Esophagus squamous epithelium (tissue), 5 donors: ENCODE results near the gene SNX24. TPM values are rescaled to one million over a fixed set of nuclear protein-coding genes. Genes with fewer than 3 reads are reported as not detected.

ENCODE experiments used
- DNase-seq: peaks from one replicate; lab custom pipeline; 2025; lab: John Stamatoyannopoulos, UW
- H3K27ac ChIP-seq, 4 donors: fragments of 200-600 bp; sonication (generic); one replicate each; pipeline ENCODE4 v1.5.1; 2016 to 2019; ENCODE audit warnings: mild to moderate bottlenecking in 1 of 4
- H3K27me3 ChIP-seq, 4 donors: fragments of 200-600 bp; sonication (generic); 1 replicate in 3 of 4; 2 replicates in 1 of 4; pipeline versions ENCODE4 v1.5.1 to v1.6.0; 2017 to 2021; ENCODE audit warnings: antibody characterized with exemption in 1 of 4
- H3K36me3 ChIP-seq, 3 donors: fragments of 200-600 bp; sonication (generic); one replicate each; pipeline ENCODE4 v1.5.1; 2016 to 2019
- H3K4me1 ChIP-seq, 3 donors: fragments of 200-600 bp; sonication (generic); one replicate each; pipeline ENCODE4 v1.5.1; 2017 to 2019
- H3K4me3 ChIP-seq, 4 donors: fragments of 200-600 bp; sonication (generic); 1 replicate in 3 of 4; 2 replicates in 1 of 4; pipeline ENCODE4 v1.5.1; 2016 to 2019; ENCODE audit warnings: mild to moderate bottlenecking in 2 of 4, moderate library complexity in 1 of 4
- H3K9me3 ChIP-seq, 3 donors: fragments of 200-600 bp; sonication (generic); one replicate each; pipeline ENCODE4 v1.5.1; 2016 to 2019
- CTCF ChIP-seq, 6 experiments: fragments of 450-650 bp in 4 of 6; fragments of 200-600 bp in 2 of 6; sonication (generic) in 2 of 6; IDR thresholded peaks; one replicate each; pipeline ENCODE4 v1.5.1; 2016 to 2019; ENCODE audit warnings: antibody characterized with exemption in 6 of 6, mild to moderate bottlenecking in 4 of 6, moderate library complexity in 4 of 6
- POLR2A ChIP-seq, 4 donors: fragments of 450-650 bp; IDR thresholded peaks; one replicate each; pipeline ENCODE4 v1.6.1; 2017; ENCODE audit warnings: antibody characterized with exemption in 4 of 4, mild to moderate bottlenecking in 4 of 4, moderate library complexity in 3 of 4
- WGBS, 2 donors: methylation state at CpG; one replicate each; pipeline ENCODE4 v1.1.5; 2018; 5-methylcytosine and 5-hydroxymethylcytosine counted together
- intact Hi-C: fragments of 100-400 bp; cut with DNase I; formaldehyde crosslinking; loops from one replicate; pipeline ENCODE4 v1.15.0; 2022
- total RNA-seq, 4 donors: library from RNA; depleted of rRNA; stranded (reverse); fragments of >200 nt; gene quantifications; one replicate each; pipeline ENCODE4 v1.1.0, GENCODE V29; 2016
- donor health status: DM: yes; HTN: yes; CAD: no.

SNX24 gene
- total RNA-seq, 4 donors from 2014 or later = 24.4 to 35.3 (median 28.6) TPM

GRCh38 chr5:123000731-123001130 is 155.3 kb downstream of the SNX24 start:
- Histone ChIP-seq H3K36me3 (peaks cover 0 to 58% (median 0%) of the 10 kb centered on the region in 3 donors), H3K27ac (no peak overlapping the region), H3K9me3 (no peaks in the 10 kb centered on the region), H3K27me3 (no peaks in the 10 kb centered on the region), H3K4me3 (no peak overlapping the region), H3K4me1 (no peaks in the 10 kb centered on the region)
- 63 to 72% methylated on average over 1 of the region's 1 CpG for WGBS, 2 donors
- no peak for DNase-seq
- intact Hi-C loops = no loop called here
- no peak for TF ChIP-seq POLR2A (IDR thresholded peaks at IDR 0.05)

- no peaks in the 10 kb centered on the region for H3K4me1 ChIP-seq
- intact Hi-C loops = no loop called here
- no peak overlapping the region for H3K27ac ChIP-seq
- peaks cover 0 to 64% (median 0%) of the 10 kb centered on the region in 3 donors for H3K36me3 ChIP-seq
- no peaks in the 10 kb centered on the region for H3K27me3 ChIP-seq
- 79 to 93% methylated on average over 7 of the region's 7 CpGs for WGBS, 2 donors
- no peak for TF ChIP-seq CTCF (IDR thresholded peaks at IDR 0.05)
- no peak for TF ChIP-seq POLR2A (IDR thresholded peaks at IDR 0.05)
- H3K4me3 ChIP-seq = no peak overlapping the region
- DNase-seq = no peak
- no peaks in the 10 kb centered on the region for H3K9me3 ChIP-seq
These were observed 156.4 kb downstream of the SNX24 start for GRCh38 chr5:123001808-123002207.

- no peak for DNase-seq
- TF ChIP-seq CTCF (IDR thresholded peaks at IDR 0.05) (no peak), POLR2A (IDR thresholded peaks at IDR 0.05) (no peak)
- intact Hi-C loops = no loop called here
- 92% methylated on average over 6 of the region's 6 CpGs for WGBS, 2 donors
- H3K36me3 ChIP-seq = peaks cover 0 to 70% (median 0%) of the 10 kb centered on the region in 3 donors
- no peaks in the 10 kb centered on the region for H3K27me3 ChIP-seq
- H3K4me1 ChIP-seq = no peaks in the 10 kb centered on the region
- H3K4me3 ChIP-seq = no peak overlapping the region
- H3K9me3 ChIP-seq = no peaks in the 10 kb centered on the region
- no peak overlapping the region for H3K27ac ChIP-seq
These were observed 161.8 kb downstream of the SNX24 start for GRCh38 chr5:123007182-123007581.

- Histone ChIP-seq H3K36me3 (peaks cover 0 to 65% (median 0%) of the 10 kb centered on the region in 3 donors), H3K27me3 (no peaks in the 10 kb centered on the region), H3K9me3 (no peaks in the 10 kb centered on the region), H3K4me1 (no peaks in the 10 kb centered on the region), H3K4me3 (no peak overlapping the region), H3K27ac (no peak overlapping the region)
- TF ChIP-seq CTCF (IDR thresholded peaks at IDR 0.05) (no peak), POLR2A (IDR thresholded peaks at IDR 0.05) (no peak)
- intact Hi-C loops = no loop called here
- DNase-seq = no peak
- WGBS, 2 donors = 95 to 96% methylated on average over 6 of the region's 6 CpGs
These were observed 162.3 kb downstream of the SNX24 start for GRCh38 chr5:123007754-123008153.

DNA sequence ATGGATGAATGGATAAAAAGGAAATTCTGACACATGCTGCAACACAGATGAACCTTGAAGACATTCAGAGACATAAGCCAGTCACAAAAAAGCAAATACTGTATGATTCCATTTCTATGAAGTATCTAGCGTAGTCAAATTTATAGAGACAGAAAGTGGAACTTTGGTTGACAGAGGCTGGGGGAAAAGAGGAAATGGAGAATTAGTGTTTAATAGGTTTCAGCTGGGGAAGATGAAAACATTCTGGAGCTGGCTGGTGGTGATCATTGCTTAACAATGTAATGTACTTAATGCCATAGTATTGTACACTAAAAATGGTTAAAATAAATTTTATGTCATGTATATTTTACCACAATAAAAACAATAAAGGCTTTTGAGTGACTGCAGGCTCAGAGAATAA is 166.9 kb downstream of the SNX24 start:
- intact Hi-C loops = no loop called here
- TF ChIP-seq POLR2A (IDR thresholded peaks at IDR 0.05) = no peak
- TF ChIP-seq CTCF (IDR thresholded peaks at IDR 0.05) = no peak
- H3K4me3 ChIP-seq = no peak overlapping the region
- H3K27me3 ChIP-seq = no peaks in the 10 kb centered on the region
- no peaks in the 10 kb centered on the region for H3K4me1 ChIP-seq
- H3K27ac ChIP-seq = no peak overlapping the region
- WGBS, 2 donors = 73 to 93% methylated on average over 1 of the region's 1 CpG
- no peak for DNase-seq
- peaks cover 0 to 23% (median 0%) of the 10 kb centered on the region in 3 donors for H3K36me3 ChIP-seq
- no peaks in the 10 kb centered on the region for H3K9me3 ChIP-seq

DNA sequence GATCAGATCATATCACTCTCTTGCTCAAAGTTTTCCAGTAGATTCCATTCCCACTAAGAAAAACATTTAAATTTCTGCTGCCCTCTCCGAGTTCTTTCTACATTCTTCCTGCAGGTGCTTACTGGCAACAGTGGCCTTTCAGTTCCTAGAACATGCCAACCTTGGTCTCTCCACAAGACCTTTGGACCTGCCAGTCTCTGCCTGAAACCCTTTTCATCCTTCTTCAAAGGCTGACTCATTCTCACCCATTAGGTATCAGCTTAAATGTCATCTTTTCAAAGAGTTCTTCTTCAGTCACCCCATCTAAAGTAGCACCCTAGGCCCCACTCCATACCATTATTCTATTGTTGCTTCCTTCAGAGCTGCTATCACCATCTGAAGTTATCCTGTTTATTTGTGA is 169.3 kb downstream of the SNX24 start:
- Histone ChIP-seq H3K27me3 (no peaks in the 10 kb centered on the region), H3K4me3 (no peak overlapping the region), H3K9me3 (no peaks in the 10 kb centered on the region), H3K27ac (no peak overlapping the region), H3K36me3 (peaks cover 0 to 5% (median 0%) of the 10 kb centered on the region in 3 donors), H3K4me1 (no peaks in the 10 kb centered on the region)
- intact Hi-C loops = no loop called here
- WGBS, 2 donors = 74 to 89% methylated on average over 1 of the region's 1 CpG
- no peak for TF ChIP-seq CTCF (IDR thresholded peaks at IDR 0.05)
- no peak for TF ChIP-seq POLR2A (IDR thresholded peaks at IDR 0.05)
- no peak for DNase-seq
